HEK293T (cell line): ENCODE data around the gene FUT7.

ENCODE experiments used
- HDGF ChIP-seq: fragments of 450-650 bp; IDR thresholded peaks from 2 replicates; pipeline ENCODE4 v1.6.1; 2017; ENCODE audit warnings: antibody characterized with exemption, borderline replicate concordance
- SP1 ChIP-seq: fragments of 450-650 bp; IDR thresholded peaks from 2 replicates; pipeline ENCODE4 v1.6.1; 2017
- SUZ12 ChIP-seq: fragments of 450-650 bp; IDR thresholded peaks from 2 replicates; pipeline ENCODE4 v1.6.1; 2016; ENCODE audit warnings: mild to moderate bottlenecking
- TARDBP ChIP-seq: fragments of 450-650 bp; IDR thresholded peaks from 2 replicates; pipeline ENCODE4 v1.6.1; 2016

DNA sequence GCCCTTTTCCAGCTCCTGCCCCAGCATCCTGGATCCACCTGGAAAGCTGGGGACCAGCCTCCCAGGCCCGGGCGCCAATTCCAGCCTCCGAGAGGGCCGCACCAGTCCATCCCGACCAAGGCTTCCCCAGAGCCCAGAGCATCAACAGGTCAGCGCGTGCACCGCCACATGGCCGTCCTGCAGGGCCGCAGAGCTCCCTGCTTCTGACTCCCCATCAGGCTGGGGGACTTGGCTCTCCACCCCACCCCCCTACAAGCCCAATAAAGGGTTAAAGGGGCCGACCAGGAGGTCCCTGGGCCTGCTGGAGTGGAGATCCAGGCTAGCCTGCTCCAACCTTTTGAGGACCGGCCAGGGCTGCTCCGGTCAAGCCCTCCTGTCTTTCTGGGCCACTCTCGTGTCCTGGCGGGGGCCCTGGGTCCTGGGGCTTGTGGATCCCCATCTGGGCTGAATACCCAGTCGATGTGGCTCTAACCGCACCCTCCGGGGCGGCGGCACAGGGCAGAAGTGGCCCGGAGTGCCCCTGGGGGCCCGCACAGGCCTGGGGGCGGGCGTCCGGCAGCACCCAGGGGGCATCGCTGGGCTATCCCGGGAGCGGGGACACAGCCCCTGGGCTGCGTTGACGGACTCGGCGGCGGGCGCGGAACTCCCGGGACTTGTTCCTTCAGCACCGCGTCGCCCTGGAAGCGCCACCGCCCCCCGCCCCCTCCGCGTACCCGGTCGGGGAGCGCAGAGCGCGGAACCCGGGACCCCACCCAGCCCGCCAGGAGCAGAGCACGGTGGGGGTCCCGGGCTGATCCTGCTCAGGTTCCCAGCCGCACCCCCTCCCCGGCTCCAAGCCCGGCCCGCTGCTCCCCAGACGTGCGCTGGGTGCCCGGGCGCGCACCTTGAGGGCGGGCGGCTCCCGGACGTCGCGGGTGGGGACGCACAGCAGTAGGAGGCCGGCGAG, 21.4 kb upstream of the FUT7 start:
- TF ChIP-seq SUZ12 (no peak), TARDBP (no peak), SP1 (no peak), HDGF (no peak)
